Esophagus squamous epithelium (tissue), 5 donors: ENCODE results near the gene USH1C. TPM values are rescaled to one million over a fixed set of nuclear protein-coding genes. Genes with fewer than 3 reads are reported as not detected.

ENCODE experiments used
- DNase-seq: peaks from one replicate; lab custom pipeline; 2025; lab: John Stamatoyannopoulos, UW
- H3K27ac ChIP-seq, 4 donors: fragments of 200-600 bp; sonication (generic); one replicate each; pipeline ENCODE4 v1.5.1; 2016 to 2019; ENCODE audit warnings: mild to moderate bottlenecking in 1 of 4
- H3K27me3 ChIP-seq, 4 donors: fragments of 200-600 bp; sonication (generic); 1 replicate in 3 of 4; 2 replicates in 1 of 4; pipeline versions ENCODE4 v1.5.1 to v1.6.0; 2017 to 2021; ENCODE audit warnings: antibody characterized with exemption in 1 of 4
- H3K36me3 ChIP-seq, 3 donors: fragments of 200-600 bp; sonication (generic); one replicate each; pipeline ENCODE4 v1.5.1; 2016 to 2019
- H3K4me1 ChIP-seq, 3 donors: fragments of 200-600 bp; sonication (generic); one replicate each; pipeline ENCODE4 v1.5.1; 2017 to 2019
- H3K4me3 ChIP-seq, 4 donors: fragments of 200-600 bp; sonication (generic); 1 replicate in 3 of 4; 2 replicates in 1 of 4; pipeline ENCODE4 v1.5.1; 2016 to 2019; ENCODE audit warnings: mild to moderate bottlenecking in 2 of 4, moderate library complexity in 1 of 4
- H3K9me3 ChIP-seq, 3 donors: fragments of 200-600 bp; sonication (generic); one replicate each; pipeline ENCODE4 v1.5.1; 2016 to 2019
- CTCF ChIP-seq, 6 experiments: fragments of 450-650 bp in 4 of 6; fragments of 200-600 bp in 2 of 6; sonication (generic) in 2 of 6; IDR thresholded peaks; one replicate each; pipeline ENCODE4 v1.5.1; 2016 to 2019; ENCODE audit warnings: antibody characterized with exemption in 6 of 6, mild to moderate bottlenecking in 4 of 6, moderate library complexity in 4 of 6
- POLR2A ChIP-seq, 4 donors: fragments of 450-650 bp; IDR thresholded peaks; one replicate each; pipeline ENCODE4 v1.6.1; 2017; ENCODE audit warnings: antibody characterized with exemption in 4 of 4, mild to moderate bottlenecking in 4 of 4, moderate library complexity in 3 of 4
- WGBS, 2 donors: methylation state at CpG; one replicate each; pipeline ENCODE4 v1.1.5; 2018; 5-methylcytosine and 5-hydroxymethylcytosine counted together
- intact Hi-C: fragments of 100-400 bp; cut with DNase I; formaldehyde crosslinking; loops from one replicate; pipeline ENCODE4 v1.15.0; 2022
- total RNA-seq, 4 donors: library from RNA; depleted of rRNA; stranded (reverse); fragments of >200 nt; gene quantifications; one replicate each; pipeline ENCODE4 v1.1.0, GENCODE V29; 2016
- donor health status: DM: yes; HTN: yes; CAD: no.

Gene USH1C
- total RNA-seq, 4 donors from 2014 or later: not detected

DNA sequence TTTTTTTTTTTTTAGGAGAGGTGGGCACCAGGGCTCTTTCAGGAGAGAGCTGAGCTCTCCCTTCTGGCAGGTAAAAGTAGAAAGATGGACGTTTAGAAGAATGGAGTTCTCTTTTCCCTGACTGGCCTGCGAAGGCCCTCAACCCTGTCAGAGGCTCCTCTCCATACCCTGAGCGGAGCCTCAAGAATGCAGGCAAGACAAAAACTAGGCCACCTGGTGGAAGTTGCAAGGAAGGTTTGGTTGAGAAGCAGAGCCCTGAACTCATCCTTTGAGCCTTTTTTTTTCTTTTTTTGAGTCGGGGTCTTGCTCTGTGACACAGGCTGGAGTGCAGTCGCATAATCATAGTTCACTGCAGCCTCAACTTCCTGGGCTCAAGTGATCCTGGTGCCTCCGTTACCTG, 4.2 kb upstream of the USH1C start:
- Histone ChIP-seq H3K27me3 (peaks cover 0 to 78% (median 2%) of the 10 kb centered on the region in 4 donors), H3K36me3 (no peaks in the 10 kb centered on the region), H3K4me3 (no peak overlapping the region), H3K9me3 (no peaks in the 10 kb centered on the region), H3K27ac (no peak overlapping the region), H3K4me1 (peaks cover 0 to 9% (median 0%) of the 10 kb centered on the region in 3 donors)
- intact Hi-C loops: no loop called here
- no peak for DNase-seq
- WGBS, 2 donors: 68 to 70% methylated on average over 6 of the region's 6 CpGs
- no peak for TF ChIP-seq CTCF (IDR thresholded peaks at IDR 0.05)
- no peak for TF ChIP-seq POLR2A (IDR thresholded peaks at IDR 0.05)

- H3K27me3 ChIP-seq: peaks cover 0 to 82% (median 2%) of the 10 kb centered on the region in 4 donors
- TF ChIP-seq CTCF (IDR thresholded peaks at IDR 0.05): no peak
- no peak for TF ChIP-seq POLR2A (IDR thresholded peaks at IDR 0.05)
- intact Hi-C loops: no loop called here
- H3K4me3 ChIP-seq: no peak overlapping the region
- H3K9me3 ChIP-seq: no peaks in the 10 kb centered on the region
- peaks cover 0 to 9% (median 0%) of the 10 kb centered on the region in 3 donors for H3K4me1 ChIP-seq
- no peak overlapping the region for H3K27ac ChIP-seq
- no peaks in the 10 kb centered on the region for H3K36me3 ChIP-seq
- DNase-seq: no peak
- WGBS, 2 donors: 51 to 57% methylated on average over 3 to 4 of the region's 9 CpGs
Observed at GRCh38 chr11:17547932-17548331, 3.7 kb upstream of the USH1C start.

DNA sequence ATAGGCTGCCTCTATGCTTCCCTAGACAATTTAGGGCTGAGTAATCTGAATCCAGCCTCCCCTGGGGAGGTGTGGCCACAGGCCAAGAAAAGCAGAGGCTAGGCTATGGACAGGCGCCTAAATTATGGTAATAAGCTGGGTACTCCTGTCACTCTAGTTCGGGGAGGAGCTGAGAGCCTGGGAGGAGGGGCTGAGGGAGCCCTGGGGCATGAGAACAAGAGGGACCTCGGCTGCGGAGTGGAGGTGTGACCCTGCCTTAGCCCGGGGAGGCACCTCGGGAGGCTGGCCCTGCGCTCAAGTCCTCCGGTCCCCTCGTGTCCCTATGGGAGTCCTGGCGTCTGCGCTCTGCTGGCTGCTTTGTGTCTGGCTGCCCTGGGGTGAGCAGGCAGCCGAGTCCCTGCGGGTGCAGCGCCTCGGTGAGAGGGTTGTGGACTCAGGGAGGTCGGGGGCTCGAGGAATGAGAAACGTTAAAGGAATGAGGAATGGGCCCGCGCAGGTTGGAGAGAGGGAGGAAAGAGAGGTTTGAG, 2.9 kb upstream of the USH1C start, which contains the start of gene OTOG:
OTOG (plus strand) TSS at position 209 of the 527 bp plus-strand sequence; CDS start at position 323, 114 bp downstream.
- Histone ChIP-seq H3K27ac (no peak within 1 kb of the TSS), H3K4me3 (no peak within 1 kb of the TSS), H3K9me3 (no peaks in the 10 kb centered on the region), H3K27me3 (peaks cover 0 to 82% (median 2%) of the 10 kb centered on the region in 4 donors), H3K36me3 (no peaks in the 10 kb centered on the region), H3K4me1 (peaks cover 0 to 9% (median 0%) of the 10 kb centered on the region in 3 donors)
- intact Hi-C loops: no loop called here
- no peak for TF ChIP-seq CTCF (IDR thresholded peaks at IDR 0.05)
- no peak for TF ChIP-seq POLR2A (IDR thresholded peaks at IDR 0.05)
- no peak for DNase-seq
- 3 to 20% methylated on average over 9 to 10 of the region's 20 CpGs for WGBS, 2 donors

DNA sequence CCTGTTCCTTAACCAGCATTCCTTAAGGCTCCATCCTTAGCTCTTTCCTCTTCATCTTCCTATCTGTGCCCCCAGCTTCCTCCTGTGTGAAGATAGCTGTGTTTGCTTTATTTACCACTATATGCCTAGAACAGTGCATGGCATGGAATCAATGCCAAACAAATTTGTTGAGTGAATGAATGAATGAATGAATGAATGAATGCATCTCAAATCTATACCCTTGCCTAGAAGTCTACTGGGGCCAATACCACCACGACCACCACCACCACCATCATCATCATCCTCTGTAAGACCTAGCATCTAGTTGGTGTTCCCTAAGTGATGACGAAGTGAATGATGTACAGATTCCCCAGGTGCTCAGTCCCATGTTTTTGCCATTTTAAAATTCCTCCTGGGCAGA, 2.0 kb upstream of the USH1C start:
- no peaks in the 10 kb centered on the region for H3K36me3 ChIP-seq
- no peak for DNase-seq
- intact Hi-C loops: no loop called here
- TF ChIP-seq CTCF (IDR thresholded peaks at IDR 0.05): no peak
- TF ChIP-seq POLR2A (IDR thresholded peaks at IDR 0.05): no peak
- no peak overlapping the region for H3K4me3 ChIP-seq
- H3K4me1 ChIP-seq: peaks cover 0 to 9% (median 0%) of the 10 kb centered on the region in 3 donors
- no peaks in the 10 kb centered on the region for H3K9me3 ChIP-seq
- no peak overlapping the region for H3K27ac ChIP-seq
- H3K27me3 ChIP-seq: peaks cover 0 to 77% (median 2%) of the 10 kb centered on the region in 4 donors
- 68 to 73% methylated on average over 2 of the region's 2 CpGs for WGBS, 2 donors

DNA sequence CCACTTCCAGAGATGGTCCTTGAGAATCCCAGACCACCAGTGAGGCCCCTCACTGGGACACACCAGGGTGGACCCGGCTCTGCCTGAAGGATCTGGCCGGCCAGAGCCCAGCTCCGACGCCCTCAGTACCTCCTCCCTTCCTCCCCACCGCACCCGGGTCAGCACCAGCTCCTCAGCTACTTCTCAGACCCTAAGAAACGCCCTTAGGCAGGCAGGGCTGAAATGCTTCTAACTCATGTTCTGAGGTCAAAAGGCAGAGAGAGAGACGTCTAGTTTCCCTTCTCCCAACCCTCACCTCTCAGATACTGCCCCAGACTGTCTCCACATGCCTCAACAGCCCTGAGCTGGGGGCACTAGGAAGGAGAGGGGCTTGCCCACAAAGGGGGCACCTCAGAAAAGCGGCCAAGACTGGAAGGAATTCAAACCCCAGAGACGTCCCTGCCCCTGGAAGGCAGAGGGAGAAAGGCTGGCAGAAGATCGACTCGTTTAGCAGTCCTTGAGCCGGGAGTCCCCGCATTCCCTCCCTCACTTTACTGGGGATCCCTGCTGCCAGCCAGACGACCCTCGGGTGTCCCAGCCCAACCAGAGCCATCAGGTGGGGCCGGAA, 539 bp downstream of the USH1C start:
- no peak for DNase-seq
- Histone ChIP-seq H3K9me3 (no peaks in the 10 kb centered on the region), H3K27ac (no peak overlapping the region), H3K4me1 (peaks cover 0 to 9% (median 0%) of the 10 kb centered on the region in 3 donors), H3K27me3 (peaks cover 0 to 68% (median 2%) of the 10 kb centered on the region in 4 donors), H3K4me3 (peak overlapping the region in 2 of 4 donors; percentile 18 to 23), H3K36me3 (no peaks in the 10 kb centered on the region)
- 79% methylated on average over 4 of the region's 17 CpGs; no CpG with 5 or more reads in 1 of the 2 donors for WGBS, 2 donors
- TF ChIP-seq POLR2A (IDR thresholded peaks at IDR 0.05) (no peak), CTCF (IDR thresholded peaks at IDR 0.05) (no peak)
- intact Hi-C loops: no loop called here
